GM23338 (cell line): Measurements from ENCODE around the gene DLG4. TPM values are rescaled to one million over a fixed set of nuclear protein-coding genes. Genes with fewer than 3 reads are reported as not detected.

Experiments used
- ATAC-seq: fragments of 200-7000 bp; cut with Tn5 transposase; 3 replicates; pipeline ENCODE4 v1.9.1; 2020
- DNase-seq: peaks from one replicate; pipeline ENCODE4 v3.0.0-alpha.2; 2015; ENCODE audit warnings: low spot score
- H2AFZ ChIP-seq: fragments of 200-600 bp; sonication (generic); 2 replicates; pipeline ENCODE4 v1.8.0; 2016; ENCODE audit warnings: antibody characterized with exemption, mild to moderate bottlenecking, moderate library complexity
- H3F3A ChIP-seq: fragments of 200-600 bp; sonication (generic); replicated peaks from 2 replicates; pipeline ENCODE4 v1.8.0; 2017; ENCODE audit warnings: antibody characterized with exemption, mixed run types, low read depth
- H3K27ac ChIP-seq: fragments of 200-600 bp; sonication (generic); 2 replicates; pipeline ENCODE4 v1.6.1; 2016; ENCODE audit warnings: low read depth
- H3K27me3 ChIP-seq: fragments of 200-600 bp; sonication (generic); 2 replicates; pipeline ENCODE4 v1.8.0; 2016; ENCODE audit warnings: mild to moderate bottlenecking, mixed run types, moderate library complexity; ENCODE audit not compliant: insufficient read depth
- H3K36me3 ChIP-seq: fragments of 200-600 bp; sonication (generic); 2 replicates; pipeline ENCODE4 v1.8.0; 2016; ENCODE audit warnings: mild to moderate bottlenecking; ENCODE audit not compliant: insufficient read depth
- H3K4me1 ChIP-seq: fragments of 200-600 bp; sonication (generic); 2 replicates; pipeline ENCODE4 v1.8.0; 2016; ENCODE audit warnings: mild to moderate bottlenecking, moderate library complexity; ENCODE audit not compliant: insufficient read depth
- H3K4me2 ChIP-seq: fragments of 200-600 bp; sonication (generic); 2 replicates; pipeline ENCODE4 v1.7.1; 2017; ENCODE audit warnings: mixed run types
- H3K4me3 ChIP-seq: fragments of 200-600 bp; sonication (generic); 2 replicates; pipeline ENCODE4 v1.6.1; 2016; ENCODE audit warnings: mixed run types
- H3K79me2 ChIP-seq: fragments of 200-600 bp; sonication (generic); replicated peaks from 2 replicates; pipeline ENCODE4 v1.8.0; 2017; ENCODE audit warnings: mild to moderate bottlenecking; ENCODE audit not compliant: insufficient read depth
- H3K9me2 ChIP-seq: fragments of 200-600 bp; sonication (generic); 2 replicates; pipeline ENCODE4 v1.8.0; 2017; ENCODE audit not compliant: insufficient read depth
- H4K20me1 ChIP-seq: fragments of 200-600 bp; sonication (generic); replicated peaks from 2 replicates; pipeline ENCODE4 v1.8.0; 2017; ENCODE audit warnings: mild to moderate bottlenecking; ENCODE audit not compliant: insufficient read depth
- H3K27ac Mint-ChIP-seq: 2 replicates; pipeline ENCODE4 v1.8.0; 2020; ENCODE audit warnings: inconsistent platforms, mild to moderate bottlenecking, moderate library complexity, mixed read lengths
- H3K27me3 Mint-ChIP-seq: 3 replicates; pipeline ENCODE4 v1.8.0; 2022; ENCODE audit warnings: low read depth, mild to moderate bottlenecking, moderate library complexity, mixed read lengths, inconsistent platforms; ENCODE audit not compliant: insufficient read depth, poor library complexity
- H3K36me3 Mint-ChIP-seq: 3 replicates; pipeline ENCODE4 v1.8.0; 2021; ENCODE audit warnings: low read depth, mild to moderate bottlenecking, inconsistent platforms, moderate library complexity, mixed read lengths
- H3K4me1 Mint-ChIP-seq: 3 replicates; pipeline ENCODE4 v1.8.0; 2020; ENCODE audit warnings: mild to moderate bottlenecking, inconsistent platforms, mixed read lengths
- H3K4me3 Mint-ChIP-seq: 3 replicates; pipeline ENCODE4 v1.8.0; 2021; ENCODE audit warnings: moderate library complexity, mild to moderate bottlenecking, inconsistent platforms, mixed read lengths
- H3K9me3 Mint-ChIP-seq: 3 replicates; pipeline ENCODE4 v1.8.0; 2020; ENCODE audit warnings: moderate library complexity, mild to moderate bottlenecking, inconsistent platforms, mixed read lengths
- CTCF ChIP-seq, 2 experiments: fragments of 200-600 bp in 1 of 2; sonication (generic) in 1 of 2; conservative IDR thresholded peaks; 2 replicates each; pipeline versions ENCODE4 v1.5.1 to v1.6.1; 2016 to 2017; ENCODE audit warnings: antibody characterized with exemption in 2 of 2, low read depth in 2 of 2, mild to moderate bottlenecking in 2 of 2, moderate library complexity in 1 of 2
- ETS1 ChIP-seq: IDR thresholded peaks from 2 replicates; pipeline ENCODE4 v1.6.1; 2016; ENCODE audit warnings: antibody characterized with exemption
- EZH2 ChIP-seq: fragments of 200-600 bp; sonication (generic); IDR thresholded peaks from one replicate; pipeline ENCODE4 v1.8.0; 2017; ENCODE audit warnings: antibody characterized with exemption, mild to moderate bottlenecking, low read depth; ENCODE audit not compliant: unreplicated experiment
- EZH2phosphoT487 ChIP-seq: fragments of 200-600 bp; sonication (generic); IDR thresholded peaks from one replicate; pipeline ENCODE4 v1.8.1; 2018; ENCODE audit warnings: antibody characterized with exemption; ENCODE audit not compliant: unreplicated experiment
- JUNB ChIP-seq: IDR thresholded peaks from one replicate; pipeline ENCODE4 v1.6.1; 2016; ENCODE audit warnings: antibody characterized with exemption; ENCODE audit not compliant: unreplicated experiment
- NANOG ChIP-seq: IDR thresholded peaks from 2 replicates; pipeline ENCODE4 v1.6.1; 2016; ENCODE audit warnings: antibody characterized with exemption, borderline replicate concordance
- POLR2AphosphoS5 ChIP-seq: IDR thresholded peaks from 2 replicates; pipeline ENCODE4 v1.6.1; 2016; ENCODE audit warnings: antibody characterized with exemption, low read depth
- REST ChIP-seq: IDR thresholded peaks from one replicate; pipeline ENCODE4 v1.6.1; 2018; ENCODE audit warnings: antibody characterized with exemption; ENCODE audit not compliant: unreplicated experiment
- polyA plus RNA-seq: library from polyadenylated mRNA; unstranded; fragments of >200 nt; fragmentation: Nextera tagmentation; extraction: Ambion mirVana; gene quantifications from 2 replicates; pipeline ENCODE4 v1.2.1, GENCODE V29; 2016
- total RNA-seq: library from RNA; depleted of rRNA; stranded (reverse); fragments of >200 nt; shearing (Covaris generic); gene quantifications from 2 replicates; pipeline ENCODE4 v1.2.3, GENCODE V29; 2014

DLG4 gene
- total and polyA plus RNA-seq, 2 experiments from 2014 or later, result 11.1 to 31.0 TPM

- no peaks in the 10 kb centered on the region for H3K9me2 ChIP-seq
- H2AFZ ChIP-seq, result no peak overlapping the region
- DNase-seq, result peak; percentile 94
- Mint-ChIP-seq H3K4me3 (peak overlapping the region; percentile 91), H3K27ac (peak overlapping the region; percentile 92), H3K27me3 (peaks cover 33% of the 10 kb centered on the region), H3K36me3 (peaks cover 45% of the 10 kb centered on the region), H3K9me3 (no peaks in the 10 kb centered on the region; the same call in 2 of the 3 replicates), H3K4me1 (peaks cover 28% of the 10 kb centered on the region)
- H3K27ac ChIP-seq, result peak overlapping the region; percentile 97
- H4K20me1 ChIP-seq, result peaks cover 15% of the 10 kb centered on the region; the same call in 1 of the 2 replicates
- peak overlapping the region; percentile 100 for H3K4me2 ChIP-seq
- H3F3A ChIP-seq, result peaks cover 21% of the 10 kb centered on the region
- H3K79me2 ChIP-seq, result peaks cover 27% of the 10 kb centered on the region
- H3K4me3 ChIP-seq, result peak overlapping the region; percentile 99
- H3K27me3 ChIP-seq, result no peaks in the 10 kb centered on the region
- peaks cover 9% of the 10 kb centered on the region for H3K4me1 ChIP-seq
- TF ChIP-seq POLR2AphosphoS5, result peak; percentile 10; the same call in 1 of the 2 replicates
- TF ChIP-seq REST, result no peak
- H3K36me3 ChIP-seq, result peaks cover 15% of the 10 kb centered on the region
- peak; percentile 40 for ATAC-seq
These were observed 41.2 kb upstream of the DLG4 start for GRCh38 chr17:7260651-7261378.

GRCh38 chr17:7260151-7260550 lies 40.5 kb upstream of the DLG4 start:
- H3K27me3 Mint-ChIP-seq, result peaks cover 33% of the 10 kb centered on the region
- H3K27ac Mint-ChIP-seq, result peak overlapping the region; percentile 84; the same call in 1 of the 2 replicates
- peak overlapping the region; percentile 91 for H3K4me3 Mint-ChIP-seq
- no peak for DNase-seq
- H3K4me3 ChIP-seq, result peak overlapping the region; percentile 99
- peaks cover 51% of the 10 kb centered on the region for H3K36me3 Mint-ChIP-seq
- H3K36me3 ChIP-seq, result peaks cover 16% of the 10 kb centered on the region
- H3F3A ChIP-seq, result peaks cover 21% of the 10 kb centered on the region
- no peak for ATAC-seq
- H3K27ac ChIP-seq, result peak overlapping the region; percentile 97; the same call in 1 of the 2 replicates
- peaks cover 17% of the 10 kb centered on the region; the same call in 1 of the 2 replicates for H4K20me1 ChIP-seq
- TF ChIP-seq CTCF (conservative IDR thresholded peaks at IDR 0.05; ENCODE audit: low read depth in 2 of 2), result no peak
- TF ChIP-seq EZH2, result no peak
- no peak for TF ChIP-seq JUNB
- TF ChIP-seq REST, result no peak
- TF ChIP-seq NANOG, result no peak
- no peak for TF ChIP-seq EZH2phosphoT487
- TF ChIP-seq ETS1, result no peak
- peak overlapping the region; percentile 100 for H3K4me2 ChIP-seq
- peaks cover 27% of the 10 kb centered on the region for H3K79me2 ChIP-seq
- no peaks in the 10 kb centered on the region for H3K9me2 ChIP-seq
- no peak overlapping the region for H2AFZ ChIP-seq
- peaks cover 9% of the 10 kb centered on the region for H3K4me1 ChIP-seq
- peaks cover 28% of the 10 kb centered on the region for H3K4me1 Mint-ChIP-seq
- H3K27me3 ChIP-seq, result no peaks in the 10 kb centered on the region
- no peaks in the 10 kb centered on the region; the same call in 2 of the 3 replicates for H3K9me3 Mint-ChIP-seq
